Measurements from ENCODE around the gene SLC29A2.
"Not testable (repeated sequence)": the region's sequence is repeated elsewhere in the genome, so short reads cannot be mapped to it uniquely, and the experiment has no call there.

The SLC29A2 gene

GRCh38 chr11:66386171-66387069, 14.9 kb upstream of the SLC29A2 start:
- DNase-seq (ENCODE audit: low read depth) = peak; percentile 45

DNA sequence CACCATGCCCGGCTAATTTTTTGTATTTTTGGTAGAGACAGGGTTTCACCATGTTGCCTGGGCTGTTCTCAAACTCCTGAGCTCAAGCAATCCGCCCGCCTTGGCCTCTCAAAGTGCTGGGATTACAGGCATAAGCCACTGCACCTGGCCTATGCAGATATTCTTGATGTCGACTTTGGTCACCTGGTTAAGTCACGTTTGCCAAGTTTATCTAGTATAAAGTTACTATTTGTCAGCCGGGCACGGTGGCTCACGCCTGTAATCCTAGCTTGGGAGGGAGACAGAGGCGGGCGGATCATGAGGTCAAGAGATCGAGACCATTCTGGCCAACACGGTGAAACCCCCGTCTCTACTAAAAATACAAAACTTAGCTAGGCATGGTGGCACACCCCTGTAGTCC, 12.8 kb upstream of the SLC29A2 start:
- DNase-seq (ENCODE audit: low read depth) = not testable (repeated sequence)

- not testable (repeated sequence) for DNase-seq (ENCODE audit: low read depth)
These were observed 8.7 kb upstream of the SLC29A2 start for GRCh38 chr11:66380264-66380663.

GRCh38 chr11:66373690-66374287, 2.2 kb upstream of the SLC29A2 start:
- not testable (repeated sequence) for DNase-seq (ENCODE audit: low read depth)

- no peak for DNase-seq (ENCODE audit: low read depth)
These were observed 1.7 kb upstream of the SLC29A2 start for GRCh38 chr11:66373265-66373664.

- no peak for DNase-seq (ENCODE audit: low read depth)
These were observed 2.3 kb downstream of the SLC29A2 start for GRCh38 chr11:66369073-66369894.

- no peak for DNase-seq (ENCODE audit: low read depth)
These were observed 3.1 kb downstream of the SLC29A2 start for GRCh38 chr11:66368484-66368883.

GRCh38 chr11:66367561-66368312, 3.8 kb downstream of the SLC29A2 start:
- no peak for DNase-seq (ENCODE audit: low read depth)

DNA sequence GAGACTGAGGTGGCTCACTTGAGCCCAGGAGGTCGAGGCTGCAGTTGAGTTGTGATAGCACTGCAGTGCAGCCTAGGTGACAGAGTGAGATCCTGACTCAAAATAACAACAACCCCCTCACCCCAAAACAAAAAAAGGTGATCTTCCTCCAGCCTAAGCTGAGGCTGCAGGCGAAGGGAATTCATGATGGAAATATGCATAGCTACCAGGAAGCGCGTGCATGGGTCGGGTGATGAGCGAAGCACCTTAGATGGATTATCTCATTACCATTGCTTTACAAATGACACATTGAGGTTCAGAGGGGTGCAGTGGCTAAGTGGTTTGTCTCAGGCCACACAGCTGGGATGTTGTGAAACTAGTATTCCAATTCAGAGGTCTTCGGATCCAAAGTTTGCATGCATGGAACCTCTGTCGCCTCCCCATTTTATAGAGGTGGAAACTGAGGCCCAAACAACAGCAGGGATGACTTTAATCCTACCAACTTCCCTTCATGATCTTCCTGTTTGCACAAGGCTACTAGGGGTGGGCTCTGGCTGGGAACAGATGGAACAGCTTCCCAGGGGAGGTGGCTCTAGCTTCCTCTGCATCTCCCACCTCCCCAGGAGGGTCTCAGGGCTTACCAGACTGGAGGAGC, 4.6 kb downstream of the SLC29A2 start:
- no peak for DNase-seq (ENCODE audit: low read depth)

- DNase-seq (ENCODE audit: low read depth) = no peak
These were observed 5.6 kb downstream of the SLC29A2 start for GRCh38 chr11:66365711-66366619.

DNA sequence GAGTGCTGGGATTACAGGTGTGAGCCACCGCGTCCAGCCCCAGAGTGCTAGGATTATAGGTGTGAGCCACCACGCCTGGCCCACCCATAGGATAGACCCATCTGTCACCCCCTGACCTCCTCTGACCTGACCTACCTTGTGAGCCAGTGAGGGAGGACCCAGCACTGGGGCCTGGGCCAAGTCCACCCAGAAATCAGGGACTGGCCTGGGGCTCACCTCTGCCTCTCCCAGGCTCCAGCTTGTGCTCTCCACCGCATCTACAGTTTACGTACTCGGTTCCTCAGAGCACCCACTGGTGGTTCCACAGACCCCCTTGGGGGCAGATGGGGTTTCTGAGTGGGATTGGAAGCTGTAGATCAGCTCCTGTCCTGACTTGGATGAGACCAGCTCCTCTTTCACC, 6.4 kb downstream of the SLC29A2 start:
- no peak for DNase-seq (ENCODE audit: low read depth)

DNA sequence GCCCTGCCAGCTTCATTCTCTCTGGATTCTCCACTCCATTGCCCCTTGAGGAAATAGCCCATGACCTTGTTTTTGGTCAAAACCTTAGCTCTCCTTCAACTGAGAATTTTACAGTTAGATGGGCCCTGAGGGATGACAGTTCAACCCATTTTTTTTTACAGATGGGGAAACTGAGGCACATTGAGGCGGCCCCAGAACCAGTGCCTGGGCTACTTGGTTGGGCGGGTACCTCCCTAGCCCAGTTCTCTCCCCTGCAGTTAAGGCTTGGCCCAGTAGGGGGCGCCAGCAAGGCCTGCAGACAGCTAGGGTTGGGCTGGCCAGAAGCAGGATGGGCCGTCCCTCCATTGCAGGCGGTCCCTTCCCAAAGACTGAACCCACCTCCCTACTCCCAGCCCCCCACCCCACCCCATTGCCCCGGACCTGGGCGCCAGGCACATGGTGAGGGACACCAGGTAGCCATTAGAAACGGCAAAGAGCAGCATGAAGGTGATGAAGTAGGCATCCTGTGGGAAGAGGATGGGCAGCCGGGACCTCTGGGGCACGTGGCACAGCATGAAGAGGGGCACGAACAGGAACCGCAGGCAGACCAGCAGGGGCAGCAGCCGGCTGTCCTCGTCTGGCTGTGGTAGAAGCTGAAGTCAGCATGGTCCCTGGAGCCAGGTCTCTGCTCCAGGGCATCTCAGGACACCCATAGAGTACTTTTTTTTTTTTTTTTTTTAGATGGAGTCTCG, 7.6 kb downstream of the SLC29A2 start:
- no peak for DNase-seq (ENCODE audit: low read depth)

DNA sequence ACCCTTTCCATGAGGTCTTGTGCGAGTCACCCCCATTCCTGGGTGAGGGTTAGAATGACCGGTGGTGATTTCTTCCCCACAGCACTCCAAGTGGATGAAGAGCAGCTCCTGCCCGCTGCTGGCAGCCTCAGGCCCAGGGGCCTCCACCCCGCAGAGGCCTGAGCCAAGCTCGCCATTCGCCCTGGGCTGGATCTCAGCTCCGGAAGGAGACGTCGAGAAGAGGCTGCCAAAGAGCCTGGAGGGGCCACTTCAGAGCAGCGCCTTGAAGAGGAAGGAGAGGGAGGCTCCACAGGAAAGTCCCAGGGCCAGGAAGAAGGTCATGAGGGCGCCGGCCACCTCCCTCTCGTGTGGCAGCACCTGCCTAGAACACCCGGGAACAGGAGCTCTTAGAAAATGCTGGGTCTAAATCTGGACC, 8.4 kb downstream of the SLC29A2 start:
- DNase-seq (ENCODE audit: low read depth) = no peak

DNA sequence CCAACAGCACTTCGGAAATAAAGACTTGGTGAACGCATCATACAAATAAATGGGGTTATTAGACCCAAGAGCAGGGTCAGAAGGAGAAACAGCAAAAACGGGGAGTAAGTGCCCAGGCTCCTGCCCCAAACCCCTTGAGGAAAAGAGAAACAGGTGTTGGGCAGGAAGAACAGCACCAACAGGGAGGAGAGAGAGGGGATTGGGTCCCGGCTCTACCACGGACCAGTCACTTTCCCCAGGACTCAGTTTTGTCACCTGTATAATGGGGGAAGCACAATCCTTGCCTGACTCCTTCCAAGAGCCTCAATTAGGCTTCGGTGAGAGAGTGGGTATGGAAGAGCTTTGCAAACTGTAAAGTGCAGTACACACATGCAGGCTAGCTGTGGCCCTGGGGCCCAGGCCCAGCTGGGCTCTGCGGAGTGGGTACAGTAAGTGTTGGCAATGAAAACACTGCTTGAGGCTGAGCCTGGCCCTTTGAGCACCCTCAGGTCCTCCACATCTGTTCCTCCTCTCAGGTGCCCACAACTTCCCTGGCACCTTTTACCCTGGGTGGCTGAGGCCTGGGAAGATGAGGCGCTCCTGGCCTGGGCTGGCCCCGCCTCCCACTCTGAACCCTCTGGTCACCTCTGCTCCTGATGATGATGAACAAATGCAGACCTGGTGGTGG, 8.9 kb downstream of the SLC29A2 start:
- no peak for DNase-seq (ENCODE audit: low read depth)

- DNase-seq (ENCODE audit: low read depth) = no peak
These were observed 10.0 kb downstream of the SLC29A2 start for GRCh38 chr11:66361502-66361941.

DNA sequence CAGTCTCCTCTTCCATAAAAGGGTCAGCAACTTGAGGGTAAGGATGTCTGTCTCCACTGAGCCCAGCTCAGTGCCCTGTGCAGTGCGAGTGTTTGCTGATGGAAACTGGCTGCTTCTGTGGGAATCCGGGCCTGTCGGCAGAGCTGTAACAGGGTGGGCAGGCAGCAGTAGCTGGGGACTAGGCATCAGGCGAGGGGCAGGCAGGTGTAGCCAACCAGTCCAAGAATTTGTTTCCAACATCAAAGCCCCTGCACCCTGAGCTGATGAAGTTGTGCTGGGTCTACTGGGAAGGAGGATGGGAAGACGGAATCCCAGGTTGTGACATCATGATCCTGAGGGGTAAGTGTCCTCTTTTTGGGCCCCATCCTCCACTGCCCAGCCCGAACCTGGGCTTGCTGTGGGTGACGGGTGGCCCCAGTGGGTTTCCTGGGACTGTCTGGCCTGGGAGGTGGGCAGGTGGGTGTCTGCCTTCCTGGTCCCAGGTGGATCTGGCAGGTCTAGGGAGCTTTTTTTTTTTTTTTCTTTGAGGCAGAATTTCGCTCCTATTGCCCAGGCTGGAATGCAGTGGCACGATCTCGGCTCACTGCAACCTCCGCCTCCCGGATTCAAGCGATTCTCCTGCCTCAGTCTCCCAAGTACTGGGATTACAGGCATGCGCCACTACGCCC, 11.0 kb downstream of the SLC29A2 start:
- no peak for DNase-seq (ENCODE audit: low read depth)

DNA sequence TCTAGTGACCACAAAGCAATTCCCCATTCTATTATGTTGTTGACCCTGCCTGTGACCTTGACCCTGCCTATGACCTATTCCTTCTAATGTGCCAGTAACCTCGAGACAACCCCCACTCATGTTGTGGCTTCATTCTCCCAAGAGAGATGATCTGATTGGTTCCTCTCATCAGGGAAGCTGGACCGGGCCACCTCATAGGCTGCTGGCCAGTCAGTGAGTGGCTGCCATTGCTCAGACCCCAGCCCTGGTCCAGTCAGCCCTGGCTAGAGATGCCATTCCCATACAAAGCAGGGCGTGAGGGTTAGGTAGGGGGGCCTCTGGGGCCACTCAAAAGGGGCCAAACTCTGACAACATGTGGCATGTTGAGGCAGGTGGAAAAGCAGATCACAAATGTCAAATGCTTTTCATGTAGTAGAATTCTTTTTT, 11.9 kb downstream of the SLC29A2 start:
- no peak for DNase-seq (ENCODE audit: low read depth)

DNA sequence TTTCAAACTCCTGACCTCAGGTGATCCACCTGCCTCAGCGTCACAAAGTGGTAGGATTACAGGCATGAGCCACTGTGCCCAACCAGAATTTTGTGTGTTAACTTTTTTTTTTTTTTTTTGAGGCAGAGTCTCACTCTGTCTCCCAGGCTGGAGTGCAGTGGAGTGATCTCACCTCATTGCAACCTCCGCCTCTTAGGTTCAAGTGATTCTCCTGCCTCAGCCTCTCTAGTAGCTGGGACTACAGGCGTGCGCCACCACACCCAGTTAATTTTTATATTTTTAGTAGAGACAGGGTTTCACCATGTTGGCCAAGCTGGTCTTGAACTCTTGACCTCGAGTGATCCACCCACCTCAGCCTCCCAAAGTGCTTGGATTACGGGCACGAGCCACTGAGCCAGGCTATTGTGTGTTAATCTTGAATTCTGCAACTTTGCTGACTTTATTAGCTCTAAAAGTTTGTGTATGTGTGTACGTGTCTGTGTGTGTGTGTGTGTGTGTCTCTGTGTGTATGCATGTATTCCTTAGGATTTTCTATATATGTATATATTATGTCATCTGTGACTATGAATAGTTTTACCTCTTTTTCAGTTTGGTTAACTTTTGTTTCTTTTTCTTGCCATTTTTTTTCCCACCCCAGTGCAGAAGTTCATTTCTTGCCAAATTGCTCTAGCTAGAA, 20.9 kb downstream of the SLC29A2 start:
- DNase-seq (ENCODE audit: low read depth) = not testable (repeated sequence)

Data from non-pigmented ciliary epithelial cell (primary cell).